GM21360 (cell line): ENCODE measurements around the gene ITGB5.

Experiments used
- ATAC-seq: cut with Tn5 transposase; IDR thresholded peaks from one replicate; pipeline ENCODE4 v1.9.1; 2021; ENCODE audit warnings: mild to moderate bottlenecking, moderate library complexity; ENCODE audit not compliant: unreplicated experiment

The ITGB5 gene, protein sequence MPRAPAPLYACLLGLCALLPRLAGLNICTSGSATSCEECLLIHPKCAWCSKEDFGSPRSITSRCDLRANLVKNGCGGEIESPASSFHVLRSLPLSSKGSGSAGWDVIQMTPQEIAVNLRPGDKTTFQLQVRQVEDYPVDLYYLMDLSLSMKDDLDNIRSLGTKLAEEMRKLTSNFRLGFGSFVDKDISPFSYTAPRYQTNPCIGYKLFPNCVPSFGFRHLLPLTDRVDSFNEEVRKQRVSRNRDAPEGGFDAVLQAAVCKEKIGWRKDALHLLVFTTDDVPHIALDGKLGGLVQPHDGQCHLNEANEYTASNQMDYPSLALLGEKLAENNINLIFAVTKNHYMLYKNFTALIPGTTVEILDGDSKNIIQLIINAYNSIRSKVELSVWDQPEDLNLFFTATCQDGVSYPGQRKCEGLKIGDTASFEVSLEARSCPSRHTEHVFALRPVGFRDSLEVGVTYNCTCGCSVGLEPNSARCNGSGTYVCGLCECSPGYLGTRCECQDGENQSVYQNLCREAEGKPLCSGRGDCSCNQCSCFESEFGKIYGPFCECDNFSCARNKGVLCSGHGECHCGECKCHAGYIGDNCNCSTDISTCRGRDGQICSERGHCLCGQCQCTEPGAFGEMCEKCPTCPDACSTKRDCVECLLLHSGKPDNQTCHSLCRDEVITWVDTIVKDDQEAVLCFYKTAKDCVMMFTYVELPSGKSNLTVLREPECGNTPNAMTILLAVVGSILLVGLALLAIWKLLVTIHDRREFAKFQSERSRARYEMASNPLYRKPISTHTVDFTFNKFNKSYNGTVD

DNA sequence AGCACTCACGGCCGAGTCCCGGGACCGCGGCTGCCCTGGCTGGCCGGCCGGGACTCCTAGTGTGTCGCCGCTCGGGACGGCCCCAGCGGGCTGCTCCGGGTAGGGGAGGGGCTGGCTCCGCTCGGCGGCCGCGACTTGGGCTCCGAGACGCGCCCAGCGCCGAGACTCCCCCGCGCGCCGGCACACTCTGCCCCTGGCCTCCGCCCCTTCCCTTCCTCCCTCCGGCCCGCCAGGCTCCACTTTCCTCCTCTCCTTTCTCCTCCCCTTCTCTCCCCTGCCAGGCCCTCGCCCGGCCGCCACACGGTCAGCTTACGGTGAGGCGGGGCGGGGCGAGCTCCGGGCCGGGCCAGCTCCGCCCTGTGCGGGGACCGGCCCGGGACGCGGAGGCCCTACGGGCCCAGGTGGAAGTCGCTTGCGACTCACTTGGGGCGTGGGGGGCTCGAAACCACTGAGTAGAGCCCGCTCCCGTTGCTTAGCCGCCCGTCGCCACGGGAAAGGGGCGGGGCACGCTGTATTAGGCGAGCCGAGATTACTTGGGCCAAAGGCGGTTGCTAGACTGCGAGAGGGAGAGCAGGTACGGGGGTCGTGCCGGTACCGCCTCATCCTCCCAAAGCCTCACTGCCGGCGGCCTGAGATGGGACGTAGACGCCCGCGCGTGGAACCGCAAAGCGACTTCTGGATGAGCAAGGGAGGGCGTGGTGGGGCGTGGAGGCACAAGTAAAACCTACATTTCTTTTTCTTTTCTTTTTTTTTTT lies at the start of gene ITGB5:
TSS of gene ITGB5 (minus strand) at position 189 of the 755 bp plus-strand sequence. CDS start 365 bp downstream, outside the sequence.
- peak; percentile 56 for ATAC-seq

DNA sequence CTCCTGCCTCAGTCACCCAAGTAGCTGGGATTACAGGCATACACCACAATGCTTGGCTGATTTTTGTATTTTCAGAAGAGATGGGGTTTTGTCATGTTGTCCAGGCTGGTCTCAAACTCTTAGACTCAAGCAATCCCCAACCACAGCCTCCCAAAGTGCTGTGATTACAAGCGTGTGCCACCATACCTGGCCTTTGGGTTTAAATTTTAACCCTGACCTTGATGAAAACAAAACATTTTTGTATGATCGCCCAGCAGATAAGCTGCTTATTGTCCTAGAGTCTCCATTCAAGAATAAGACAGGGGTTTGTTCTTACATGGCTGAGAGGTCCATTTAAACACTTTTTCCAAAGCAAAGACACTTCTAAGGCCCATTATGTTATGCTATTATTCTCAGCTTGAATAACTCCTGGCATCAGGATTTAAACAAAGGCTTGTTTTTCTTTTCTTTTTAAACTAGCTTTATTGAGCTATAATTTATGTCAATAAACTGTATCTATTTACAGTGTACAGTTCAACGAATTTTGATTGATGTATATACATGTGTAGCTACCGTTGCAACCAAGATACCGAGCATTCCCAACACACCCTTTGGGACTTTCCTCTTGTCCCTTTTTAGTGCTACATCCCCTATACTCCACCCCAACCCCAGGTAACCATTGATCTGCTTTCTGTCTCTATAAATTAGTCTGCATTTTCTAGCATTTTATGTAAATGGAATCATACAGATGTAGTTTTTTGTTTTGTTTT lies 48.8 kb upstream of the ITGB5 start:
- ATAC-seq = no peak

DNA sequence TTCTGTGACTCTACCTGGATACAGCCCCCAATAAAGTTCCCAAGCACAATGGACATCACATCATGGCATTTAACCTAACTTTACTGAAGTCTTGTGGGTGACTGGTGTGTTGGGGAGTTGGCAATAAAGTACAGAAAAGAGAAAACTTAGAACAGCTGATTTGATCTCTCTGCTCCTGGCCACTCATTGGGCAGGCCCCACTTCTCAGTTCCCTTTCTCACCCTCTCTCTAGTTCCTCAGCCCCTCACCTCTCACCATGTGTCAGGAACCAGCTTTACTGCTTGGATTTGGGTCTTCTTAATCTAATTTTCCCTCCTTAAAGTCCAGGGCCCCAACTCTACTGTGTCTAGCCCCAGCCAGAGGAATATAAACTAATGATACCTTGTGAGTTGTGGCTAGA lies 48.1 kb upstream of the ITGB5 start:
- no peak for ATAC-seq

DNA sequence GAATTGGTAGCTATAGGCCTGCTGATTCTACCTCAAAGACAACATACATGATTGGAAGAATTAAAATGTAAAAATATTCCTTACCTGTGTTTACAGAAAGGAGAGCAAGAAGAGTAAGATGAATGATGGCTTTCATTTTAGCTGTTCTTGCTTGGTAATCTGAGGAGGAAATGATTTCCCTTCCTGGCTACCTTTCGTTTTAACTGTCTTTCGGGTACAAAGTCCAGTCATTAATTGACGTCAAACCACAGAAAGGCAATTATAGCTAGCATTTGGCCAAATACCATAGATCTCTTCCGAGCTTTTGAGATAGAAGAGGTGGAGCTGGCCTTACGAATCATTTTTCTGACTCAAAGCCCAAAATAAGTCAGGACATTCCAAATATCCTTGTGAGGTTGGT lies 47.4 kb upstream of the ITGB5 start, which contains the start of gene MUC13:
TSS of gene MUC13 (minus strand) at position 175 of the 400 bp plus-strand sequence. CDS start at position 136, 39 bp downstream.
- ATAC-seq = no peak

DNA sequence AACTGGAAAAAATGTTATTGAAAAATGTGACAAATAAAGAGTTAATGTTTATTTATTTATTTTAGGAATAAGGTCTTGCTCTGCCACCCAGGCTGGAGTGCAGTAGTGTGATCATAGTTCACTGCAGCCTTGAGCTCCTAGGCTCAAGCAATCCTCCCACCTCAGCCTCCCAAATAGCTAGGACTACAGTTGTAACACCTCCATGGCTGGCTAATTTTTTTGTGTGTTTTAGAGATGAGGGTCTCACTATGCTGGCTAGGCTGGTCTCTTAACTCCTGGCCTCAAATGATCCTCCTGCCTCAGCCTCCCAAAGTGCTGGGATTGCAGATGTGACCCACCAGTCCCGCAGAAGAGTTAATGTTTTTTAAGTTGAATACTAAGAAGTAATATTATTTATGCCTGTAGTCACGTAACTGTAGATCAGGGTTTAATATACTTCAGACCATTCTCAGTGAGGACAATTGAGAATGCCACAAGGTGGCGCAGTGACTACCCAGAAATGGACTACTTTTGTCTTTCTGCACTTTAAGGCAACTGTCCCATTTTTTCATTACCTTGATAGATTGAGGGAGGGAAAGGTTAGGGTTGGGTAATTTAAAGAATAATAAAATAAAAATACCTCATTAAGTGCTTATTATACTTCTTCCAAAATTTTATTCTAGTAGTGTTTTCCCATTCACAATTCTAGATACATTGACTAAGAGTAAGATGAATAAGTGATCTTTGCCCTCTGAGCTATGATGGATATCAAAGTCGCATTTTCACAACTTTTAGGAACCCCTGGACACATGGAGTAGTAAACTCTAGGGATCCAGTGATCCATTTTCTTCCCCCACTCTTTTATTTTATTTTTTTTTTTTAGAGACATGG lies 41.4 kb upstream of the ITGB5 start:
- ATAC-seq = no peak

DNA sequence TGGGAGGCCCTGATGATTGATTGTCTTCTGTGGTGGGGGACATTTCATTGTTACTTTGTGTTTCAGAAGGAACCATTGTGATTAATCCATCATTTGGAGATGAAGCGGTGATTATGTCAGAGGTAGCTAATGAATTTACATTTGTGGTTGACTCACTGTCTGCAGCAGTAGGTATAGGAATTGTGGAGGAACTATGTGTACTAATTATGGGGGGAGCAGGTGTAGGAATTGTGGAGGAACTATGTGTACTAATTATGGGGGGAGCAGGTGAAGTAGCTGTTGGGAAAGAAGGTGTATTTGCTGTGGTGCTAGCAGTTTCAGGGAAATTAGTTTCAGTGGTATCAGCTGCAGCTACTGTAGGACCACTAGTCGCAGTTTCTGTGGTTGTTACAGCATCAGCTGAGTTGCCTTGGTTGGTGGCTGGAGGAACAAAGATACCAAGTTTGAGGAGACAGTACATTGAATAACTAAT lies 40.4 kb upstream of the ITGB5 start:
- no peak for ATAC-seq

DNA sequence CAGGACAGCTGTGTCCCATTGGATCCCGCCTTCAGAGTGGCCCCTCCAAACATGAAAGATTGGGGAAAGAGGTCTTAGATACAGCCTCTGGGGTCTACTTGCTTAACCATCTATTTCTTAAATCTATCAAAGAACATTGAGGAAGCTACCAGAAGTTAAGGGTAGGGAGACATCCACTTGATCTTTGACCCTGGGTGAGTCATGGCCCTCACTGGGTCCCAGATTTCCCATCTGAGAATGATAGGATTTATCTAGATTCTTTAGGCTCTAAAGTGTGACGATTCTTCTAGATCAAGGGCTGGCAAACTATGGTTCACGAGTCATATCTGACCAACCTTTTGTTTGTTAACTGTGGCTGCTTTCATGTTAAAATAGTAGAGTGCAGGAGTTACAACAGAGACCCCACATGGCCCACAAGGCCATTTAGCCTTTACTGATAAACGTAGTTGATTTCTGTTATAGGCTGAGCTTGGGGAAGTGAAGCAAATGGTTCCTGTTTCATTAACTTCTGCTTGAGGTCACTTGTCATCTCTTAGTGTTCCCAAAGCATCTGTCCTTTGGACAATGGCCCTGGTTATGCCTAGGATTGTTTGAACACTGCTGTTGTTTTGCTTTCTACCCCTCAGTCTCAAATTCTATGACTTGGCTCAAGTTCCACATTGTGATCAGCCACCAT lies 39.4 kb upstream of the ITGB5 start:
- no peak for ATAC-seq

DNA sequence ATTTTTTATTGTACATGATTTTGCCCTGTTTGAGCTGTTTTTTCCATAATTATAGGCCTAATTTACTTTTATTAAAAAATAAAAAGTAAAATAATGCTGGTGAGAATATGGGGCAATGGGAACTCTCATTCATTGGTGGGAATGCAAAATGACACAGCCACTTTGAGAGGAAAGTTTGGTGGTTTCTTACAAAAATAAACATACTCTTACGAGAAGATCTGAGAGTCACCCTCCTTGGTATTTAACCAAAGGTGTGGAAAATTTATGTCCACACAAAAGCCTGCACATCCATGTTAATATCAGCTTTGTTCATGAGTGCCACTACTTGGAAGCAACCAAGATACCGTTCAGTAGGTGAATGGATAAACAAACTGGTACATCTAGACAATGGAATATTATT lies 37.6 kb upstream of the ITGB5 start:
- no peak for ATAC-seq

DNA sequence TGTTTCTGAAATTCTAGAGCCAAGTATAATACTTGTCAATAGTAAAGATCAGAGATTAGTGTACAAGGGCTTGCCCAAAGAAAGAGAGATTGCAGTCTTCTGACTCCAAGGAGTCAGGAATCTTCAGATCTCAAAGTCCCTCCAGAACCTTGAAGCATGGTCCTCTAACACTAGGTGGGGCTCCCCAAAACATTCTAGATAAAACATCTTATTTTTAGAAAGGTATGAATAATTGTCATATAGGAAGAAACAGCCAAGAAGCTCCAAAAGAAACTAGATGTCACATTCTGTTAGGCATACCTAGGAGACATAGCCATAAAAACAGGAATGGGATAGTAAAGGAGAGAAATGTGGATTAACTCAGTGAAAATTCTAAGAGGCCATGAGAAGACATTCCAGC lies 36.7 kb upstream of the ITGB5 start:
- ATAC-seq = no peak

DNA sequence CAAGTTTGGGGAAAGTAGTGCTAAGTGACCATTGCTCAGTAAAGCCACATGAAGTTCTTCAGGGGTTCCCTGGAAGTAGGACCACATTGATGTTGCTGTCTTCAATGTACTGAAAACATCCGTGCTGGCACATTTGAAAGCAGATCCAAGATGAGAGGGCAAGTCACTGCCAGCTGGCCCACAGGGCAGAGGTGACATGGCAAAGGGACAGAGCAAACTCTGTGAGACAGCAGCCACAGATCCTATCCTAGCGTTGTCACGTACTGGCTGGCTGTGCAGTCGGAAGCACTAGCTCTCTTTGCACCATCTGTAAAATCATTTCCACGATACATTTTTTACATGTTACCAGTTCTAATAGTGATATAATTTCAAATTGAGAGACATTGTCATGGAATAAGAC lies 33.6 kb upstream of the ITGB5 start:
- no peak for ATAC-seq

DNA sequence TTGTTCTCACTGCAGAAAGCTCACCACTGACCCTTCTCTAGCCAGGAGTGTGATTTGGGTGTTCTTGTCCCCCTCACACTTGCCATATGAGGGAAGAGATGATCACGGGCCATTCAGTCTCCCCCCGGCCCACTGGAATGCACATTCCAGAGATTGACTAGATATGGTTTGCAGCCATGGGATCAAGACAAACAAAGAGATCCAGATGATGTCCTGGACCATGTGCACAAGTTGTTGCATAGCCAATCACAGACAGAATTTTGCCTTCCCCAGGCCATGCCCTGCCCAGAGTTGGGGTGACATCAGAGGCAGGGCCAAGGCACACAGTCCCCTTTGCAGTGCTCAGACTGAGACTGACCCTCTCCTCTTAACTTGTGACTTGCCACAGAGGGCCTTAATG lies 32.6 kb upstream of the ITGB5 start:
- no peak for ATAC-seq

DNA sequence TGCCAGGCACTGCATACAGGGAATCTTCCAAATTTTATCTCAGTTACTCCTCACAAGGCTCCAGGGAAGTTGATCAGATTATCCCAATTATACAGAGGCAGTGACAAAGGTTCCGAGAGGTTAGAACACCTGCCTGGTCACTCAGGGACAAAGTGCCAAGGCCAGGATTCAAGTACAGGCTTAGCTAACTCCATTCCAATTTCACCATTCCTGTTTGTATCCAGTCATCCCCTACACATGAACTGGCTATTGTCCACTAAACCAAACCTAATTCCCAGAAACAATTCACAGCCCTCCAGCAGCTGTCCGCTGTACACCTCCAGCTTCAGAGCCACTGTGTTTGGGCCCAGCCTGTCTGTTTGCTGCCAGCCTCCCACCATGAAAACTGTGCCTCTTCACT lies 31.4 kb upstream of the ITGB5 start:
- no peak for ATAC-seq

DNA sequence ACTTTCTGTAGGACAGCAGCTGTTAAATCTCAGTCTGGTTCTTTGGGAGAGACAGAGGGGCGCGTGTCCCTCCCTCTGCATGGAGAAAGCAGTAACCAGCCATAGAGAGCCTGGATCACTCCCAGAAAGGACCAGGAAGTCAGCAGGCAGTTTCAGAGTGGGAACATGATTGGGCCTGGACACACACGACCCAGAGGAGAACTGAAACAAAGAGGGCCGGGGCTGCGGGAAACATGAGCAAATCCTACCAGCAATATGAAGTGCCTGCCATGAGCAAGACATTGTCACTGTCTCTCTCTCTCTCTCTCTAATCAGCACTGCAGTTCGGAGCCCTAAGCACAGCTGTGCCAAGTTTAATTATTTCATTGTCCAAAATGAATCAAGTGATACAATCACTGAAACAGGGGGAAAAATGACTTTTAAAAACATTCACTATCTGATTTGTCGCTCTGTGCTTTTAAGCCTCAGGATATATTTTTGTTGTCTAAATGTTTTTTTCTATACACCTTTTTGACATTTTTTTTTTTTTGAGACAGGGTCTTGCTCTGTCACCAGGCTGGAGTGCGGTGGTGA lies 29.8 kb upstream of the ITGB5 start:
- ATAC-seq = no peak

DNA sequence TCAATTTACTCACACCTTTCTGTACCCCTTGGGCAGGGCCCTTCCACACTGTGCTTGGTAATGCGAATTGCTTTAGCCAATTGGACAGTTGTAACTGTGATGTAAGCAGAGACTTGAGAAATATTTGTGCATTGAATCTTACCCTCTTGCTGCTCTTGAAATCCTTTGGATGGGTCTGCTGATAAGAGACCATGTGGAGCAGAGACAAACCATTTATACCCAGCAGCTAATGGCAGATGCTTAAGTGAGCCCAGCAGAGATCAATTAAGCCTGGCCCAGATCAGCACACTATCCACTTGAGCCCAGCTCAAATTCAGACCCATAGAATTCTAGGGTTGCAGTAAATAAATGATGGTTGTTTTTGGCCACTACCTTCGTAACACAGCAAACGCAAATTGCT lies 28.1 kb upstream of the ITGB5 start:
- no peak for ATAC-seq

DNA sequence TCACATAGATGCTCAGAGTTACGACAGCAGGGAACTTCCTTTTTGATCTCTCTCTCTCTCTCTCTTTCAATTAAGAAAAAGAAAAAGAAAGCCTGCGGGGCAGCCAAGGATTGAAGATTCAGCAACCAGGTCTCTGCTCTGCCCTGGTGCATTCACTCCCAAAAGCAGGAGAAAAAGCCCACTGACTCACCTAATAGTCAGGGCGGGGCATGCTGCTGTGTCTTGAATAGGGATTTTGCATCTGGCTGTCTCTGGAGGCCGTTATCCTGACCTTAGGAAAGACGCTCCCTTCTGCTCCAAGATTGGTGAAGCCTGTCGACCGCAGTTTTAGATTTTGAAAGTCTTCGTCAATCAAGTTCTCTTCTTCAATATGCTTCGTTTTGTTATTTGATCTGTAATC lies 20.8 kb upstream of the ITGB5 start:
- no peak for ATAC-seq

DNA sequence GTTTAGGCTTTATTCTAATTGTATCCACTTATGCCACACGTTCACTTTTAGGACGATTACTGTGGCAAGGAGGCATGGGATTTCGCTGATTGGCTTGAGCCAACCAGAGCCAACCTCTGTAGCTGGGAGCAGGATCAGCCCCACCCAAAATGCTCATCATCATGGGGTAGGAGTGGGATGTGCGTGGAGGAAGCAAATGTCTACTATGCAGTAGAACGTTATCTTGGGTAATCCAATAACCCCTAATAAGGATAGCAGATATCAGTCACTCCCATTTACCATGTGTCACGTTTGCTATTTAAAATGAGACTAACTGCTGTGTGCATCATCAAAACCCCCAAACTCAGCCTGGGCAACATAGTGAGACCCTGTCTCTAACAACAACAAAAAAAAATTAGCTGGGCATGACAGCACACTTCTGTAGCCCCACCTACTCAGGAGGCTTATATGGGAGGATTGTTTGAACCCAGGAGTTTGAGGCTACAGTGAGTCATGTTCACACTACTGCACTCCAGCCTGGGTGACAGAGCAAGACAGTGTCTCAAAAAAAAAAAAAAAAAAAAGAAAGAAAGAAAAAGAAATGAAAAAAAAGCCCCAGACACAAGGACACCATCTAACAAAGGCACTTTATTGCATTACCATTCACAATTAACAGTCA lies 17.8 kb upstream of the ITGB5 start:
- no peak for ATAC-seq

DNA sequence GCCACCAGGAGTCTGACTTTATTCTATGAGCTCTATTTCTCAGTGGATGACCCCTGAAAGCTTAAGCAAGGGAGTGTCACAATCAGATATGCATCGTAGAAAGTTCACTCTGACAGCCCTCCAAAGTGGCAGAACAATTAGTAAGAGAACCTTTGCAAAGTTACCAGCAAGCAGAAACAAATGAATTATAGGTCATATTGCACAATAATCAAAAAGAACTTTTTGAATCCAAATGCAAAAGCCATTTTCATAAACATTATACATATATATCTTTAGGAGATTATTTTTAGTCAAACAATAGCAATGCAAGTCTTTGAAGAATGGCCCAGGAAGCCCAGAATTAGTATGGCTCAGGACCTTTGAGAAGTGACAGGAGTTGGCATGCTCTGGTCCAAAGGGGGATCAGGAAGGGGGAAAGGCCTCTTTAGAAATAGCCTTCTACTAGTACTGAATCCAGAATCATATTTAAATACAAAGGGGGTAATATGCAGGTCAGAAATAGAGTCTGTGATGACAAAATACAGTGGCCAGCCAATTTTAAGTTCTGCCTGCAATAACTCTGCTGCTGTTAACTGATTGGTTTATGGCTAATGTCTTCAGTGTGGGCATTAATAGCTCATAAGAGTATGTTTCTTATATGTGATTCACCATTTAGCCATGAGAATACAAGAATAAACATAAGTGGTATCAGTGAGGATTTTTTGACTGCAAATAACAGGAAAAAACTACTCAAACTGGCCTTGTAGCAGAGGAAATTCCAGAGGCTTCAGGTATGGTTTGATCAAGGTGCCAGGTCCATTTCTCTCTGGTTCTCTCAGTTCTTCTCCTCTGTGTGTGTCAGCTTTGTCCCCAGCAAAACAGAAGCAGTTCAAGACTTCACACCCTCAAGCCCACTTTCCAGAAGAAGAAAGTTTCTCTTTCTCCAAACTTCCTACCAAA lies 17.0 kb upstream of the ITGB5 start:
- ATAC-seq = no peak
